Spleen (tissue), 7 donors: ENCODE data around the gene DENND2D.

Experiments
- POLR2A ChIP-seq, 3 donors: fragments of 450-650 bp; IDR thresholded peaks; one replicate each; pipeline ENCODE4 v1.5.1; 2017; ENCODE audit warnings: antibody characterized with exemption in 3 of 3, mild to moderate bottlenecking in 1 of 3
- POLR2AphosphoS5 ChIP-seq, 3 donors: sonication (generic); formaldehyde crosslinking; IDR thresholded peaks; one replicate each; pipeline ENCODE4 v1.5.1; 2017; ENCODE audit warnings: antibody characterized with exemption in 3 of 3
- TF ChIP-seq, protein P1 (sequence below), 11 experiments: fragments of 200-600 bp in 7 of 11; fragments of 450-650 bp in 4 of 11; sonication (generic) in 4 of 11; IDR thresholded peaks in 8 of 11; conservative IDR thresholded peaks in 3 of 11; 1 replicate in 7 of 11; 2 replicates in 4 of 11; pipeline versions ENCODE4 v1.4.0 to v1.8.0; 2016 to 2021; ENCODE audit warnings: antibody characterized with exemption in 11 of 11, inconsistent platforms in 4 of 11, mild to moderate bottlenecking in 1 of 11
- donor health status: DM: no; HTN: no; CAD: no; lungs with moderate emphysema.
- donor health status: DM: no; HTN: no; CAD: no.
- donor health status: DM: no; HTN: no; CAD: no.

DNA sequence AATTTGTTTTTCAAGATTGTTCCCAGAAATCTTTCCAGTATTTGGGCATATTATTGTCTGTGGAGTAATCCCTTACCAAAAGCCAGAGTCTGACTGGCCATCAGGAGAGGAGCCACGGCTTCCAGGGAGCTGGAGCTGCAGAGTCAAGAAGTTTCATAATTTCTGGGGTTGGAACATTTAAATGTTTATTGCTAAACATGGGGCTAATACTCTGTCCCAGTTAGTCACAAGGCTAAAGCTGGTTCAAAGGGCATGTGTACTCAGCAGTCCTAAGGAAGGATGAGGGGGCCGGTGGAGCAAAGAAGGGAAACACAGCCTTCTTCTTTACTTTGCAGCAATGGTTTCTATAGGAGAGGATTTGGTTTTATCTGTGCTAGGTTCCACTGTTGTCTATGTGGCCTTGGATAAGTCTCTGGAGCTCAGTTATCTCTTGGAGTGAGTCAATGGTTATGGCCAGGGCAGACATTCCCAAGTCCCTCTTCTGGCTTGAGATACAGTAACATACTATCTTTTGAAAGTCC lies 9.5 kb downstream of the DENND2D start:
- TF ChIP-seq, protein P1, sequence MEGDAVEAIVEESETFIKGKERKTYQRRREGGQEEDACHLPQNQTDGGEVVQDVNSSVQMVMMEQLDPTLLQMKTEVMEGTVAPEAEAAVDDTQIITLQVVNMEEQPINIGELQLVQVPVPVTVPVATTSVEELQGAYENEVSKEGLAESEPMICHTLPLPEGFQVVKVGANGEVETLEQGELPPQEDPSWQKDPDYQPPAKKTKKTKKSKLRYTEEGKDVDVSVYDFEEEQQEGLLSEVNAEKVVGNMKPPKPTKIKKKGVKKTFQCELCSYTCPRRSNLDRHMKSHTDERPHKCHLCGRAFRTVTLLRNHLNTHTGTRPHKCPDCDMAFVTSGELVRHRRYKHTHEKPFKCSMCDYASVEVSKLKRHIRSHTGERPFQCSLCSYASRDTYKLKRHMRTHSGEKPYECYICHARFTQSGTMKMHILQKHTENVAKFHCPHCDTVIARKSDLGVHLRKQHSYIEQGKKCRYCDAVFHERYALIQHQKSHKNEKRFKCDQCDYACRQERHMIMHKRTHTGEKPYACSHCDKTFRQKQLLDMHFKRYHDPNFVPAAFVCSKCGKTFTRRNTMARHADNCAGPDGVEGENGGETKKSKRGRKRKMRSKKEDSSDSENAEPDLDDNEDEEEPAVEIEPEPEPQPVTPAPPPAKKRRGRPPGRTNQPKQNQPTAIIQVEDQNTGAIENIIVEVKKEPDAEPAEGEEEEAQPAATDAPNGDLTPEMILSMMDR (IDR thresholded peaks at IDR 0.05 in 8 of 11, conservative IDR thresholded peaks at IDR 0.05 in 3 of 11): no peak
- no peak for TF ChIP-seq POLR2A (IDR thresholded peaks at IDR 0.05)
- no peak for TF ChIP-seq POLR2AphosphoS5 (IDR thresholded peaks at IDR 0.05)
